Measurements from ENCODE around the gene DIP2C.

DNA sequence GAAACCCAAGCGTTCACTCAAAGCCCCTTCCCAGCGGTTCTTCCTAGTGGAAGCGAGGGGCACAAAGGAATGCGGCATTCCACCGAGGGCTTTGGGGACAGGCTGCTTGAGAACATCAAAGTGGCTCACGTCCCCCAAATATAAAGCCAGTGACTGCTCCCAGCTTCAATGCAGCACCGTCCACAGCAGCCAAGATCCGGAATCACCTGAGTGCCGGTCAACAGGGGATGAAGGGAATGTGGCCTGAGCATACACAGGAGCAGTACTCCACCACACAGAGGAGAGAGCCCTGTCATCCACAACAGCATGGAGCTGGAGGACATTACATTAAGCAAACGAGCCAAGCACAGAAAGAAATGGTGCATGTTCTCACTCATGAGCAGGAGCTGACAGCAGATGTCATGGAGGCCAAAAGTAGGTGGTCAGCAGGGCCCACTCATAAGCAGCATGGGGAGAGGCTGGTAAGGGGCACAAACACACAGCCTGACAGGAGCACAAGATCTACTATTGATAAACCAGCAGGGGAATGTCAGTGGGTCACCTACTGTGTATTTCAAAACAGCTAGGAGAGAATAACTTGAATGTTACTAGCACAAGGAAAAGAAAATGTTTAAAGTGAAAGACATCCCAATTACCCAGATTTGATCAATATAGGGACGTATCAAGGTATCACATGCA lies 79.5 kb downstream of the DIP2C start:
- TF ChIP-seq, protein P1, sequence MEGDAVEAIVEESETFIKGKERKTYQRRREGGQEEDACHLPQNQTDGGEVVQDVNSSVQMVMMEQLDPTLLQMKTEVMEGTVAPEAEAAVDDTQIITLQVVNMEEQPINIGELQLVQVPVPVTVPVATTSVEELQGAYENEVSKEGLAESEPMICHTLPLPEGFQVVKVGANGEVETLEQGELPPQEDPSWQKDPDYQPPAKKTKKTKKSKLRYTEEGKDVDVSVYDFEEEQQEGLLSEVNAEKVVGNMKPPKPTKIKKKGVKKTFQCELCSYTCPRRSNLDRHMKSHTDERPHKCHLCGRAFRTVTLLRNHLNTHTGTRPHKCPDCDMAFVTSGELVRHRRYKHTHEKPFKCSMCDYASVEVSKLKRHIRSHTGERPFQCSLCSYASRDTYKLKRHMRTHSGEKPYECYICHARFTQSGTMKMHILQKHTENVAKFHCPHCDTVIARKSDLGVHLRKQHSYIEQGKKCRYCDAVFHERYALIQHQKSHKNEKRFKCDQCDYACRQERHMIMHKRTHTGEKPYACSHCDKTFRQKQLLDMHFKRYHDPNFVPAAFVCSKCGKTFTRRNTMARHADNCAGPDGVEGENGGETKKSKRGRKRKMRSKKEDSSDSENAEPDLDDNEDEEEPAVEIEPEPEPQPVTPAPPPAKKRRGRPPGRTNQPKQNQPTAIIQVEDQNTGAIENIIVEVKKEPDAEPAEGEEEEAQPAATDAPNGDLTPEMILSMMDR (IDR thresholded peaks at IDR 0.05): no peak
- TF ChIP-seq POLR2A (IDR thresholded peaks at IDR 0.05): no peak

All from testis (tissue), 2 donors.